Islet of Langerhans (tissue), 1 donor: ENCODE results near the gene GDF11.

Source experiments
- FAIRE-seq: peaks from one replicate; lab custom pipeline; 2011; peaks lifted over from hg19 to GRCh38; lab: Jason Lieb, UNC

GDF11 gene

GRCh38 chr12:55797550-55797949, 54.6 kb downstream of the GDF11 start:
- no peak for FAIRE-seq
